GM06990 (cell line): ENCODE results near the gene ASCL4.

Experiments used
- DNase-seq: peaks from one replicate; pipeline ENCODE4 v3.0.0-alpha.2; 2011; ENCODE audit not compliant: insufficient read length; ENCODE audit errors: extremely low read depth
- H3K27me3 ChIP-seq: replicated peaks from 2 replicates; pipeline ENCODE4 v1.6.0; 2011; ENCODE audit warnings: low read length; ENCODE audit not compliant: control insufficient read depth, insufficient read depth
- H3K36me3 ChIP-seq: 2 replicates; pipeline ENCODE4 v1.5.1; 2011; ENCODE audit warnings: low read length; ENCODE audit not compliant: control insufficient read depth, insufficient read depth
- H3K4me3 ChIP-seq: replicated peaks from 2 replicates; pipeline ENCODE4 v1.5.1; 2011; ENCODE audit warnings: low read depth, mild to moderate bottlenecking, control low read depth, low read length
- CTCF ChIP-seq: IDR thresholded peaks from 2 replicates; pipeline ENCODE4 v1.5.1; 2011; ENCODE audit warnings: low read length, control low read depth, mild to moderate bottlenecking, inconsistent platforms; ENCODE audit not compliant: insufficient read depth, poor library complexity, severe bottlenecking

Gene ASCL4

GRCh38 chr12:107734139-107734538, 40.4 kb upstream of the ASCL4 start:
- peaks cover 8% of the 10 kb centered on the region for H3K36me3 ChIP-seq
- no peak overlapping the region for H3K4me3 ChIP-seq
- H3K27me3 ChIP-seq = no peaks in the 10 kb centered on the region
- no peak for TF ChIP-seq CTCF
- DNase-seq = no peak

GRCh38 chr12:107735763-107736162, 38.7 kb upstream of the ASCL4 start:
- TF ChIP-seq CTCF = no peak
- peaks cover 12% of the 10 kb centered on the region for H3K36me3 ChIP-seq
- no peaks in the 10 kb centered on the region for H3K27me3 ChIP-seq
- DNase-seq = no peak
- no peak overlapping the region for H3K4me3 ChIP-seq

GRCh38 chr12:107736914-107737313, 37.6 kb upstream of the ASCL4 start:
- Histone ChIP-seq H3K36me3 (peaks cover 15% of the 10 kb centered on the region), H3K4me3 (no peak overlapping the region), H3K27me3 (no peaks in the 10 kb centered on the region)
- TF ChIP-seq CTCF = peak; percentile 33
- DNase-seq = peak; percentile 41

GRCh38 chr12:107748472-107748871, 26.0 kb upstream of the ASCL4 start:
- peaks cover 13% of the 10 kb centered on the region for H3K36me3 ChIP-seq
- DNase-seq = no peak

GRCh38 chr12:107749083-107749482, 25.4 kb upstream of the ASCL4 start:
- Histone ChIP-seq H3K36me3 (peaks cover 12% of the 10 kb centered on the region), H3K4me3 (no peak overlapping the region), H3K27me3 (no peaks in the 10 kb centered on the region)
- no peak for TF ChIP-seq CTCF
- no peak for DNase-seq

More at GRCh38 chr12:107748472-107748871, 26.0 kb upstream of the ASCL4 start:
- H3K27me3 ChIP-seq = no peaks in the 10 kb centered on the region
- H3K4me3 ChIP-seq = no peak overlapping the region
- TF ChIP-seq CTCF = no peak

- peaks cover 6% of the 10 kb centered on the region for H3K36me3 ChIP-seq
- no peak for TF ChIP-seq CTCF
- no peaks in the 10 kb centered on the region for H3K27me3 ChIP-seq
- H3K4me3 ChIP-seq = peak overlapping the region; percentile 76
- no peak for DNase-seq
Observed at GRCh38 chr12:107759410-107759809, 15.1 kb upstream of the ASCL4 start.
